Measurements from ENCODE around the gene VAMP3. TPM values are rescaled to one million over a fixed set of nuclear protein-coding genes. Genes with fewer than 3 reads are reported as not detected.

VAMP3 gene
- polyA plus RNA-seq, 1 experiment: 177 TPM

GRCh38 chr1:7755448-7755847 lies 15.6 kb upstream of the VAMP3 start:
- POLR2A ChIA-PET: no interaction called here
- Histone ChIP-seq H3K27me3 (ENCODE audit: control insufficient read depth, insufficient read depth, low read length) (peaks cover under 1% of the 10 kb centered on the region), H3K4me3 (ENCODE audit: low read depth, low read length) (no peak overlapping the region), H3K9me3 (ENCODE audit: control insufficient read depth, insufficient read depth, low read length) (no peaks in the 10 kb centered on the region), H3K27ac (ENCODE audit: low read depth, low read length) (no peak overlapping the region)
- no peak for DNase-seq (ENCODE audit: low read depth, low spot score)
- TF ChIP-seq, protein P1, sequence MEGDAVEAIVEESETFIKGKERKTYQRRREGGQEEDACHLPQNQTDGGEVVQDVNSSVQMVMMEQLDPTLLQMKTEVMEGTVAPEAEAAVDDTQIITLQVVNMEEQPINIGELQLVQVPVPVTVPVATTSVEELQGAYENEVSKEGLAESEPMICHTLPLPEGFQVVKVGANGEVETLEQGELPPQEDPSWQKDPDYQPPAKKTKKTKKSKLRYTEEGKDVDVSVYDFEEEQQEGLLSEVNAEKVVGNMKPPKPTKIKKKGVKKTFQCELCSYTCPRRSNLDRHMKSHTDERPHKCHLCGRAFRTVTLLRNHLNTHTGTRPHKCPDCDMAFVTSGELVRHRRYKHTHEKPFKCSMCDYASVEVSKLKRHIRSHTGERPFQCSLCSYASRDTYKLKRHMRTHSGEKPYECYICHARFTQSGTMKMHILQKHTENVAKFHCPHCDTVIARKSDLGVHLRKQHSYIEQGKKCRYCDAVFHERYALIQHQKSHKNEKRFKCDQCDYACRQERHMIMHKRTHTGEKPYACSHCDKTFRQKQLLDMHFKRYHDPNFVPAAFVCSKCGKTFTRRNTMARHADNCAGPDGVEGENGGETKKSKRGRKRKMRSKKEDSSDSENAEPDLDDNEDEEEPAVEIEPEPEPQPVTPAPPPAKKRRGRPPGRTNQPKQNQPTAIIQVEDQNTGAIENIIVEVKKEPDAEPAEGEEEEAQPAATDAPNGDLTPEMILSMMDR (IDR thresholded peaks at IDR 0.05; ENCODE audit: low read depth, low read length): peak; percentile 67
- CTCF ChIA-PET: interaction anchor here (0.7 to 8.6 kb wide), 3 partner anchors 14 to 91 kb away, joined by 3 to 677 read pairs (median 3); no protein-coding TSS in a partner anchor

- no peak for DNase-seq (ENCODE audit: low read depth, low spot score)
- ChIA-PET POLR2A (no interaction called here), CTCF (interaction anchor here (0.6 to 8.6 kb wide), 3 partner anchors 7 to 92 kb away, joined by 3 to 68 read pairs (median 30); no protein-coding TSS in a partner anchor)
Observed at GRCh38 chr1:7760245-7760644, 10.9 kb upstream of the VAMP3 start.

GRCh38 chr1:7761103-7761502 lies 10.0 kb upstream of the VAMP3 start:
- CTCF ChIA-PET: interaction anchor here (3.4 to 8.6 kb wide), 2 partner anchors 8 to 93 kb away, joined by 30 to 68 read pairs; no protein-coding TSS in a partner anchor
- Histone ChIP-seq H3K4me3 (ENCODE audit: low read depth, low read length) (no peak overlapping the region), H3K9me3 (ENCODE audit: control insufficient read depth, insufficient read depth, low read length) (no peaks in the 10 kb centered on the region), H3K27ac (ENCODE audit: low read depth, low read length) (no peak overlapping the region), H3K27me3 (ENCODE audit: control insufficient read depth, insufficient read depth, low read length) (peaks cover 6% of the 10 kb centered on the region)
- TF ChIP-seq, protein P1 (IDR thresholded peaks at IDR 0.05; ENCODE audit: low read depth, low read length): no peak
- POLR2A ChIA-PET: no interaction called here
- no peak for DNase-seq (ENCODE audit: low read depth, low spot score)

More at GRCh38 chr1:7760245-7760644, 10.9 kb upstream of the VAMP3 start:
- TF ChIP-seq, protein P1 (IDR thresholded peaks at IDR 0.05; ENCODE audit: low read depth, low read length): no peak
- Histone ChIP-seq H3K4me3 (ENCODE audit: low read depth, low read length) (no peak overlapping the region), H3K27ac (ENCODE audit: low read depth, low read length) (no peak overlapping the region), H3K27me3 (ENCODE audit: control insufficient read depth, insufficient read depth, low read length) (peaks cover 5% of the 10 kb centered on the region), H3K9me3 (ENCODE audit: control insufficient read depth, insufficient read depth, low read length) (no peaks in the 10 kb centered on the region)

DNA sequence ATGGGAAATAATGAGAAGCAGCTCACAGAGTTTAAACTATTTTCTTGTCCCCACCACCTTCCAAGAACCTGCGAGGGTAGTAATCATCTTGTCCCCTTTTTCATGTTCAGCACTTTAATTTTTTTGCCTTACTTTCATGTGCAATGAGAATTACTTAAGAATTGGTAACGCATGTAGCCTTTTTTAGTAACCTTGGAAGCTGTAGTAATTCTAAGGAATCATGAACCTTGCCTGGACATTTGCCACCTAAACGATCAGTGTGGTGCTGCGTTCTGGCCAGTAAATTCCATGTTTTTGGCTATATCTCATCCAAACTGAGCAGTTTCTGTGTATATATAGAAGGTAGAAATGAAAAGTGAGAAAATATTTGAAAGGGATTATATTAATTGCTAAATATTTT lies 3.9 kb upstream of the VAMP3 start:
- DNase-seq (ENCODE audit: low read depth, low spot score): no peak
- Histone ChIP-seq H3K27ac (ENCODE audit: low read depth, low read length) (no peak overlapping the region), H3K4me3 (ENCODE audit: low read depth, low read length) (no peak overlapping the region), H3K9me3 (ENCODE audit: control insufficient read depth, insufficient read depth, low read length) (no peaks in the 10 kb centered on the region; the same call in 1 of the 2 replicates), H3K27me3 (ENCODE audit: control insufficient read depth, insufficient read depth, low read length) (peaks cover 11% of the 10 kb centered on the region)
- TF ChIP-seq, protein P1 (IDR thresholded peaks at IDR 0.05; ENCODE audit: low read depth, low read length): no peak
- ChIA-PET POLR2A (no interaction called here), CTCF (interaction anchor here (4.3 to 5.2 kb wide), 2 partner anchors 14 to 99 kb away, joined by 36 to 39 read pairs; no protein-coding TSS in a partner anchor)

- TF ChIP-seq, protein P1 (IDR thresholded peaks at IDR 0.05; ENCODE audit: low read depth, low read length): no peak
- H3K27ac ChIP-seq (ENCODE audit: low read depth, low read length): no peak overlapping the region
- H3K27me3 ChIP-seq (ENCODE audit: control insufficient read depth, insufficient read depth, low read length): peaks cover 9% of the 10 kb centered on the region
- no peak for DNase-seq (ENCODE audit: low read depth, low spot score)
- H3K4me3 ChIP-seq (ENCODE audit: low read depth, low read length): no peak overlapping the region
- H3K9me3 ChIP-seq (ENCODE audit: control insufficient read depth, insufficient read depth, low read length): no peaks in the 10 kb centered on the region; the same call in 1 of the 2 replicates
- ChIA-PET POLR2A (no interaction called here), CTCF (interaction anchor here (1.1 to 5.2 kb wide), 5 partner anchors 14 to 121 kb away, joined by 3 to 39 read pairs (median 3); no protein-coding TSS in a partner anchor)
Observed at GRCh38 chr1:7768583-7768982, 2.5 kb upstream of the VAMP3 start.
